IMR-90 (cell line): Measurements from ENCODE around the gene FBLN1. TPM values are rescaled to one million over a fixed set of nuclear protein-coding genes. Genes with fewer than 3 reads are reported as not detected.

Experiments used
- ATAC-seq: fragments of 200-7000 bp; cut with Tn5 transposase; 2 replicates; pipeline ENCODE4 v1.9.1; 2020; ENCODE audit warnings: low read depth, mild to moderate bottlenecking, moderate library complexity
- BruUV-seq: library from RNA; stranded (reverse); fragments of 400-500 nt; replicated peaks from 2 replicates; lab custom pipeline; 2021; lab: Mats Ljungman, UMichigan
- CTCF ChIA-PET: fragments of 300-600 bp; formaldehyde crosslinking; extraction: SDS; loops from one replicate; lab custom pipeline; 2021; ENCODE audit warnings: antibody characterized with exemption; lab: Yijun Ruan, JAX
- POLR2A ChIA-PET: fragments of 300-600 bp; sonication (Branson Sonifier 250); formaldehyde crosslinking; loops from one replicate; lab custom pipeline; 2022; ENCODE audit warnings: antibody characterized with exemption; ENCODE audit not compliant: unreplicated experiment; lab: Charles Lee
- DNase-seq: peaks from one replicate; pipeline ENCODE4 v3.0.0; 2013
- H2AFZ ChIP-seq: replicated peaks from 2 replicates; pipeline ENCODE3; 2013; ENCODE audit warnings: low read length, mild to moderate bottlenecking; ENCODE audit not compliant: poor library complexity
- H2AK5ac ChIP-seq: 2 replicates; pipeline ENCODE4 v1.6.1; 2013; ENCODE audit warnings: low read depth, low read length, inconsistent platforms
- H2AK9ac ChIP-seq: replicated peaks from 2 replicates; pipeline ENCODE3; 2013; ENCODE audit warnings: mild to moderate bottlenecking, low read depth, low read length, moderate library complexity; ENCODE audit not compliant: poor library complexity
- H2BK120ac ChIP-seq: 2 replicates; pipeline ENCODE4 v1.6.1; 2013; ENCODE audit warnings: low read depth, low read length, inconsistent platforms
- H2BK15ac ChIP-seq: 3 replicates; pipeline ENCODE4 v1.6.1; 2013; ENCODE audit warnings: low read depth, low read length, inconsistent platforms
- H2BK20ac ChIP-seq: 2 replicates; pipeline ENCODE4 v1.6.1; 2013; ENCODE audit warnings: low read depth, mild to moderate bottlenecking, inconsistent platforms, low read length, moderate library complexity
- H2BK5ac ChIP-seq: 2 replicates; pipeline ENCODE4 v1.6.1; 2013; ENCODE audit warnings: mild to moderate bottlenecking, low read depth, low read length, inconsistent platforms; ENCODE audit not compliant: poor library complexity, severe bottlenecking
- H3K14ac ChIP-seq: replicated peaks from 2 replicates; pipeline ENCODE4 v1.6.1; 2013; ENCODE audit warnings: low read depth, low read length, inconsistent platforms
- H3K18ac ChIP-seq: 2 replicates; pipeline ENCODE4 v1.6.1; 2013; ENCODE audit warnings: low read depth, low read length, control low read depth
- H3K23ac ChIP-seq: 2 replicates; pipeline ENCODE4 v1.6.1; 2013; ENCODE audit warnings: low read depth, low read length, inconsistent platforms
- H3K27ac ChIP-seq: 2 replicates; pipeline ENCODE4 v1.5.1; 2013; ENCODE audit warnings: mild to moderate bottlenecking, control low read depth, low read length; ENCODE audit not compliant: insufficient read depth
- H3K27me3 ChIP-seq: 2 replicates; pipeline ENCODE4 v1.6.1; 2013; ENCODE audit warnings: low read length; ENCODE audit not compliant: control insufficient read depth, insufficient read depth
- H3K36me3 ChIP-seq: 2 replicates; pipeline ENCODE4 v1.6.1; 2013; ENCODE audit warnings: low read length, mixed read lengths; ENCODE audit not compliant: control insufficient read depth, insufficient read depth
- H3K4ac ChIP-seq: 2 replicates; pipeline ENCODE4 v1.6.1; 2013; ENCODE audit warnings: low read depth, low read length, inconsistent platforms
- H3K4me1 ChIP-seq: 2 replicates; pipeline ENCODE4 v1.6.1; 2013; ENCODE audit warnings: low read length, mixed read lengths; ENCODE audit not compliant: control insufficient read depth, insufficient read depth
- H3K4me2 ChIP-seq: 2 replicates; pipeline ENCODE4 v1.6.1; 2013; ENCODE audit warnings: low read depth, mild to moderate bottlenecking, control low read depth, low read length, moderate library complexity
- H3K4me3 ChIP-seq: 2 replicates; pipeline ENCODE4 v1.5.1; 2013; ENCODE audit warnings: low read depth, mild to moderate bottlenecking, control low read depth, low read length, moderate library complexity; ENCODE audit not compliant: insufficient read depth
- H3K56ac ChIP-seq: 2 replicates; pipeline ENCODE4 v1.6.1; 2013; ENCODE audit warnings: low read length, inconsistent platforms; ENCODE audit not compliant: insufficient read depth; ENCODE audit errors: extremely low read depth
- H3K79me1 ChIP-seq, 2 experiments: 2 replicates each; pipeline ENCODE4 v1.6.1; 2013; ENCODE audit warnings: low read length in 2 of 2, inconsistent platforms in 1 of 2, low read depth in 1 of 2
- H3K9ac ChIP-seq: 2 replicates; pipeline ENCODE4 v1.6.1; 2013; ENCODE audit warnings: low read depth, low read length, control low read depth
- H3K9me1 ChIP-seq: 2 replicates; pipeline ENCODE4 v1.6.1; 2013; ENCODE audit warnings: low read length, inconsistent platforms; ENCODE audit not compliant: insufficient read depth
- H3K9me3 ChIP-seq: 2 replicates; pipeline ENCODE4 v1.6.1; 2013; ENCODE audit warnings: low read length; ENCODE audit not compliant: control insufficient read depth, insufficient read depth
- H4K20me1 ChIP-seq: 2 replicates; pipeline ENCODE4 v1.6.1; 2013; ENCODE audit warnings: low read length, inconsistent platforms; ENCODE audit not compliant: insufficient read depth
- H4K5ac ChIP-seq: 2 replicates; pipeline ENCODE4 v1.6.1; 2013; ENCODE audit warnings: mild to moderate bottlenecking, low read depth, low read length, control low read depth
- H4K8ac ChIP-seq, 2 experiments: 2 replicates each; pipeline ENCODE4 v1.6.1; 2013; ENCODE audit warnings: low read depth in 2 of 2, low read length in 2 of 2, control low read depth in 1 of 2, inconsistent platforms in 1 of 2
- H4K91ac ChIP-seq: 2 replicates; pipeline ENCODE4 v1.6.1; 2013; ENCODE audit warnings: low read depth, low read length, inconsistent platforms; ENCODE audit not compliant: insufficient read depth
- BHLHE40 ChIP-seq: fragments of 150-350 bp; IDR thresholded peaks from 2 replicates; pipeline ENCODE4 v1.6.1; 2016; ENCODE audit warnings: mild to moderate bottlenecking, low read depth, low read length
- CEBPB ChIP-seq: IDR thresholded peaks from 2 replicates; pipeline ENCODE4 v1.6.1; 2012; ENCODE audit warnings: low read depth, low read length, improper control_type of control experiment
- CTCF ChIP-seq: conservative IDR thresholded peaks from 2 replicates; pipeline ENCODE4 v1.5.1; 2012; ENCODE audit warnings: mild to moderate bottlenecking, low read depth, low read length, improper control_type of control experiment
- MXI1 ChIP-seq: IDR thresholded peaks from 2 replicates; pipeline ENCODE4 v1.6.1; 2012; ENCODE audit warnings: low read depth, mild to moderate bottlenecking, low read length, moderate library complexity, borderline replicate concordance
- NFE2L2 ChIP-seq: fragments of 150-350 bp; IDR thresholded peaks from 2 replicates; pipeline ENCODE4 v1.6.1; 2016; ENCODE audit warnings: low read depth, mild to moderate bottlenecking, low read length
- POLR2A ChIP-seq: IDR thresholded peaks from 2 replicates; pipeline ENCODE4 v1.6.1; 2012; ENCODE audit warnings: mild to moderate bottlenecking, low read depth, low read length
- RAD21 ChIP-seq: IDR thresholded peaks from 2 replicates; pipeline ENCODE4 v1.6.1; 2012; ENCODE audit warnings: low read length, improper control_type of control experiment
- RFX5 ChIP-seq: IDR thresholded peaks from 2 replicates; pipeline ENCODE4 v1.8.0; 2012; ENCODE audit warnings: low read depth, mild to moderate bottlenecking, low read length, moderate library complexity
- WGBS, 2 experiments: methylation state at CpG; one replicate each; pipeline versions ENCODE4 v1.1.5 to v1.1.7; 2013; ENCODE audit warnings: missing lambda C conversion rate in 2 of 2; ENCODE audit not compliant: insufficient read length in 1 of 2; ENCODE audit errors: extremely low coverage in 2 of 2; 5-methylcytosine and 5-hydroxymethylcytosine counted together
- dilution Hi-C: fragments of 300-500 bp; cut with HindIII; formaldehyde crosslinking; loops from one replicate; pipeline ENCODE4 v1.14.3; 2018; ENCODE audit warnings: low sequenced_read_pairs; ENCODE audit not compliant: unreplicated experiment
- in situ Hi-C: fragments of 300-500 bp; cut with MboI; formaldehyde crosslinking; loops from 3 replicates; pipeline ENCODE4 v1.14.3; 2019; ENCODE audit warnings: low sequenced_read_pairs, inconsistent platforms, mixed read lengths
- intact Hi-C: fragments of 100-400 bp; cut with micrococcal nuclease; formaldehyde crosslinking; loops from 2 replicates; pipeline ENCODE4 v1.10.0; 2022
- polyA plus RNA-seq, 3 experiments: library from polyadenylated mRNA; depleted of rRNA; stranded (reverse); fragments of >200 nt; gene quantifications; 2 replicates each; pipeline ENCODE4 v1.2.3, GENCODE V29; 2012; ENCODE audit warnings: low replicate concordance in 1 of 3
- total RNA-seq: library from RNA; depleted of rRNA; stranded (reverse); fragments of >200 nt; gene quantifications from 2 replicates; pipeline ENCODE4 v1.2.3, GENCODE V29; 2012

The FBLN1 gene
- total and polyA plus RNA-seq, 2 of the 4 experiments (the other 2 are of a cell fraction): 11.3 to 87.9 TPM

GRCh38 chr22:45584121-45584570 is 81.5 kb downstream of the FBLN1 start:
- no peak overlapping the region for H3K23ac ChIP-seq
- WGBS, 2 experiments: 39% methylated on average over 5 of the region's 14 CpGs; no CpG with 5 or more reads in 1 of the 2 experiments
- H3K79me1 ChIP-seq: peaks cover 0 to 9% of the 10 kb centered on the region in 2 experiments; a peak in 2 of 4 replicates
- no peak overlapping the region for H2BK15ac ChIP-seq
- no peak overlapping the region for H3K56ac ChIP-seq
- H2BK120ac ChIP-seq: no peak overlapping the region
- POLR2A ChIA-PET: no interaction called here
- no peak overlapping the region for H3K4ac ChIP-seq
- H3K9me1 ChIP-seq: peaks cover 13% of the 10 kb centered on the region
- BruUV-seq: no TSS peak
- H4K20me1 ChIP-seq: peaks cover 8% of the 10 kb centered on the region
- ATAC-seq (peak; percentile 30), DNase-seq (peak; percentile 72)
- H3K4me2 ChIP-seq: no peak overlapping the region
- H3K18ac ChIP-seq: no peak overlapping the region
- no peak overlapping the region for H4K8ac ChIP-seq
- no peak overlapping the region for H3K9ac ChIP-seq
- H3K9me3 ChIP-seq: no peaks in the 10 kb centered on the region
- H3K36me3 ChIP-seq: peaks cover 58% of the 10 kb centered on the region; the same call in 1 of the 2 replicates
- H2AK5ac ChIP-seq: no peak overlapping the region
- dilution Hi-C loops (no loop called here), in situ Hi-C loops (no loop called here), intact Hi-C loops (loop anchor here (1.0 to 10.0 kb wide), 2 partner anchors 35 to 261 kb away; no protein-coding TSS in a partner anchor)
- no peak overlapping the region for H3K4me3 ChIP-seq
- H2AFZ ChIP-seq: no peak overlapping the region
- no peak overlapping the region for H2AK9ac ChIP-seq
- TF ChIP-seq RFX5 (no peak), BHLHE40 (peak; percentile 20; the same call in 1 of the 2 replicates), POLR2A (no peak), CEBPB (peak; percentile 65), CTCF (no peak), RAD21 (no peak), MXI1 (no peak), NFE2L2 (no peak)
- H2BK20ac ChIP-seq: no peak overlapping the region
- H2BK5ac ChIP-seq: no peak overlapping the region
- H3K4me1 ChIP-seq: peaks cover 22% of the 10 kb centered on the region
- no peak overlapping the region for H4K91ac ChIP-seq
- no peak overlapping the region for H4K5ac ChIP-seq
- CTCF ChIA-PET: no interaction called here
- H3K27ac ChIP-seq: no peak overlapping the region
- no peaks in the 10 kb centered on the region for H3K27me3 ChIP-seq
- no peak overlapping the region for H3K14ac ChIP-seq
